Measurements from ENCODE around the gene CCDC51. TPM values are rescaled to one million over a fixed set of nuclear protein-coding genes. Genes with fewer than 3 reads are reported as not detected.

Gene CCDC51
- total and polyA plus RNA-seq, 2 of the 13 experiments (the other 11 are each of a cell fraction or from before 2014, with no cell fraction given) = 18.1 to 29.4 TPM

GRCh38 chr3:48472923-48473616 is 33.2 kb upstream of the CCDC51 start (continued):
- no peak for TF ChIP-seq ZNF496 (CRISPR knock-in tag; IDR thresholded peaks at IDR 0.05; ENCODE audit: insufficient replicate concordance)
- no peak for TF ChIP-seq ONECUT2 (CRISPR knock-in tag; IDR thresholded peaks at IDR 0.05)
- peak; percentile 86 for TF ChIP-seq MYPOP (CRISPR knock-in tag; IDR thresholded peaks at IDR 0.05)
- TF ChIP-seq ZNF562 (CRISPR knock-in tag; IDR thresholded peaks at IDR 0.05; ENCODE audit: borderline replicate concordance) = no peak
- no peak; the same call in 1 of the 2 replicates for TF ChIP-seq MXD3 (CRISPR knock-in tag; IDR thresholded peaks at IDR 0.05)
- no peak for TF ChIP-seq ZBTB8A (CRISPR knock-in tag; IDR thresholded peaks at IDR 0.05; ENCODE audit: borderline replicate concordance, low read depth)
- TF ChIP-seq ZMYM4 (CRISPR knock-in tag; IDR thresholded peaks at IDR 0.05) = peak; percentile 90
- TF ChIP-seq THAP8 (CRISPR knock-in tag; IDR thresholded peaks at IDR 0.05; ENCODE audit: borderline replicate concordance) = no peak
- TF ChIP-seq TARDBP (CRISPR knock-in tag; IDR thresholded peaks at IDR 0.05) = 0 out of 2 replicates have a peak, but pooled peaks have one; percentile 68
- peak; percentile 75 for TF ChIP-seq RAD21 (CRISPR knock-in tag; IDR thresholded peaks at IDR 0.05)
- 0 out of 2 replicates have a peak, but pooled peaks have one; percentile 33 for TF ChIP-seq ZBTB42 (CRISPR knock-in tag; IDR thresholded peaks at IDR 0.05)
- TF ChIP-seq SALL2 (CRISPR knock-in tag; IDR thresholded peaks at IDR 0.05) = no peak
- 0 out of 2 replicates have a peak, but pooled peaks have one; percentile 63 for TF ChIP-seq ZC3H4 (CRISPR knock-in tag; IDR thresholded peaks at IDR 0.05; ENCODE audit: borderline replicate concordance)
- TF ChIP-seq KMT2A (CRISPR knock-in tag; IDR thresholded peaks at IDR 0.05) = peak; percentile 39; the same call in 1 of the 2 replicates
- TF ChIP-seq ZNF747 (CRISPR knock-in tag; IDR thresholded peaks at IDR 0.05; ENCODE audit: borderline replicate concordance) = peak; percentile 90
- no peak for TF ChIP-seq GABPA (IDR thresholded peaks at IDR 0.05; ENCODE audit: low read depth, low read length)
- peak; percentile 44 for TF ChIP-seq GABPA (CRISPR knock-in tag; IDR thresholded peaks at IDR 0.05; ENCODE audit: low read depth)
- 0 out of 2 replicates have a peak, but pooled peaks have one; percentile 73 for TF ChIP-seq MTERF4 (CRISPR knock-in tag; IDR thresholded peaks at IDR 0.05)
- TF ChIP-seq SP140L (CRISPR knock-in tag; IDR thresholded peaks at IDR 0.05; ENCODE audit: borderline replicate concordance) = no peak; the same call in 1 of the 2 replicates
- TF ChIP-seq ZNF30 (CRISPR knock-in tag; IDR thresholded peaks at IDR 0.05) = no peak
- no peak; the same call in 1 of the 2 replicates for TF ChIP-seq KDM4B (CRISPR knock-in tag; IDR thresholded peaks at IDR 0.05)
- no peak for TF ChIP-seq HMGA1 (CRISPR knock-in tag; conservative IDR thresholded peaks at IDR 0.05)
- peak; percentile 85 for TF ChIP-seq DRAP1 (CRISPR knock-in tag; IDR thresholded peaks at IDR 0.05)
- no peak for TF ChIP-seq KMT2B (CRISPR knock-in tag; IDR thresholded peaks at IDR 0.05)
- no peak for TF ChIP-seq ZBTB44 (CRISPR knock-in tag; IDR thresholded peaks at IDR 0.05)

Measured in HepG2 (cell line).